H1 (cell line): ENCODE results near the gene SELENOF. TPM values are rescaled to one million over a fixed set of nuclear protein-coding genes. Genes with fewer than 3 reads are reported as not detected.
"Not testable (repeated sequence)": the region's sequence is repeated elsewhere in the genome, so short reads cannot be mapped to it uniquely, and the experiment has no call there.

Source experiments
- CTCF ChIA-PET: fragments of 300-600 bp; sonication (Branson Sonifier 250); formaldehyde crosslinking; loops from one replicate; lab custom pipeline; 2021; ENCODE audit not compliant: partially characterized antibody; lab: Charles Lee
- POLR2A ChIA-PET: fragments of 300-600 bp; sonication (Branson Sonifier 250); formaldehyde crosslinking; loops from one replicate; lab custom pipeline; 2021; ENCODE audit warnings: inconsistent platforms; ENCODE audit not compliant: partially characterized antibody; lab: Charles Lee
- DNase-seq, 2 experiments: peaks; one replicate each; pipeline versions ENCODE4 v3.0.0 to v3.0.0-alpha.2; 2010 to 2022; ENCODE audit warnings: low spot score in 2 of 2, low read depth in 1 of 2, mixed read lengths in 1 of 2
- FAIRE-seq: peaks from 2 replicates; lab custom pipeline; 2011; peaks lifted over from hg19 to GRCh38; lab: Jason Lieb, UNC
- H2AFZ ChIP-seq: 2 replicates; pipeline ENCODE4 v1.8.1; 2012; ENCODE audit warnings: low read length, inconsistent platforms
- H2AK5ac ChIP-seq: 2 replicates; pipeline ENCODE4 v1.6.1; 2013; ENCODE audit warnings: low read depth, low read length
- H2BK120ac ChIP-seq: replicated peaks from 2 replicates; pipeline ENCODE3; 2013; ENCODE audit warnings: low read depth, low read length, inconsistent platforms
- H2BK12ac ChIP-seq: 2 replicates; pipeline ENCODE4 v1.6.1; 2013; ENCODE audit warnings: low read depth, low read length
- H2BK15ac ChIP-seq: 2 replicates; pipeline ENCODE4 v1.6.1; 2013; ENCODE audit warnings: low read length
- H2BK20ac ChIP-seq: 2 replicates; pipeline ENCODE4 v1.6.1; 2013; ENCODE audit warnings: low read length
- H2BK5ac ChIP-seq: 2 replicates; pipeline ENCODE4 v1.6.1; 2013; ENCODE audit warnings: low read depth, low read length
- H3K14ac ChIP-seq: 2 replicates; pipeline ENCODE4 v1.6.1; 2013; ENCODE audit warnings: inconsistent platforms; ENCODE audit not compliant: insufficient read length
- H3K18ac ChIP-seq: 2 replicates; pipeline ENCODE4 v1.6.1; 2013; ENCODE audit warnings: low read length; ENCODE audit errors: extremely low read depth
- H3K23ac ChIP-seq: 2 replicates; pipeline ENCODE4 v1.6.1; 2013; ENCODE audit warnings: inconsistent platforms; ENCODE audit not compliant: insufficient read length
- H3K23me2 ChIP-seq: 2 replicates; pipeline ENCODE4 v1.6.1; 2013; ENCODE audit warnings: low read depth, low read length
- H3K27ac ChIP-seq: 2 replicates; pipeline ENCODE4 v1.6.1; 2011; ENCODE audit warnings: low read depth, low read length, inconsistent platforms
- H3K27me3 ChIP-seq, 4 experiments: replicated peaks in 1 of 4; 1 replicate in 1 of 4; 2 replicates in 3 of 4; pipeline versions ENCODE4 v1.6.1 to v1.8.1; 2011 to 2013; ENCODE audit warnings: low read length in 3 of 4, mild to moderate bottlenecking in 3 of 4, inconsistent platforms in 2 of 4, mixed read lengths in 2 of 4, moderate library complexity in 1 of 4; ENCODE audit not compliant: control insufficient read depth in 3 of 4, insufficient read depth in 3 of 4; ENCODE audit errors: extremely low read depth in 1 of 4
- H3K36me3 ChIP-seq, 4 experiments: 2 replicates each; pipeline versions ENCODE4 v1.6.1 to v1.8.1; 2011 to 2013; ENCODE audit warnings: mild to moderate bottlenecking in 4 of 4, low read length in 3 of 4, moderate library complexity in 2 of 4, control low read depth in 1 of 4, inconsistent platforms in 1 of 4; ENCODE audit not compliant: insufficient read depth in 4 of 4, control insufficient read depth in 2 of 4
- H3K4ac ChIP-seq: replicated peaks from 2 replicates; pipeline ENCODE3; 2013; ENCODE audit warnings: low read length, low read depth, mixed read lengths, inconsistent platforms; ENCODE audit not compliant: insufficient read length
- H3K4me1 ChIP-seq, 4 experiments: replicated peaks in 1 of 4; 1 replicate in 1 of 4; 2 replicates in 3 of 4; pipeline versions ENCODE4 v1.6.1 to v1.8.1; 2011 to 2013; ENCODE audit warnings: low read length in 3 of 4, inconsistent platforms in 2 of 4, mixed read lengths in 1 of 4; ENCODE audit not compliant: insufficient read depth in 4 of 4, control insufficient read depth in 3 of 4
- H3K4me2 ChIP-seq, 2 experiments: 2 replicates each; pipeline versions ENCODE4 v1.6.1 to v1.8.1; 2011 to 2013; ENCODE audit warnings: low read depth in 2 of 2, low read length in 2 of 2, control low read depth in 1 of 2, inconsistent platforms in 1 of 2, mild to moderate bottlenecking in 1 of 2; ENCODE audit not compliant: insufficient read depth in 1 of 2
- H3K4me3 ChIP-seq, 4 experiments: fragments of 200-600, 300-600 bp in 1 of 4; sonication (generic), shearing (Covaris generic), sonication (Bioruptor Twin) in 1 of 4; 2 replicates each; pipeline versions ENCODE4 v1.5.1 to v1.8.1; 2011 to 2016; ENCODE audit warnings: low read length in 4 of 4, low read depth in 3 of 4, control low read depth in 2 of 4, inconsistent platforms in 2 of 4, mild to moderate bottlenecking in 2 of 4, mixed read lengths in 1 of 4, moderate library complexity in 1 of 4; ENCODE audit not compliant: insufficient read depth in 2 of 4; ENCODE audit errors: extremely low read depth in 1 of 4
- H3K56ac ChIP-seq: replicated peaks from 2 replicates; pipeline ENCODE3; 2013; ENCODE audit warnings: low read depth, mild to moderate bottlenecking, mixed read lengths, low read length, inconsistent platforms; ENCODE audit not compliant: insufficient read length
- H3K79me1 ChIP-seq: 2 replicates; pipeline ENCODE4 v1.6.1; 2013; ENCODE audit warnings: low read depth, low read length, control low read depth
- H3K79me2 ChIP-seq, 2 experiments: 2 replicates each; pipeline versions ENCODE4 v1.6.1 to v1.8.1; 2012 to 2013; ENCODE audit warnings: low read length in 2 of 2, mild to moderate bottlenecking in 2 of 2, inconsistent platforms in 1 of 2; ENCODE audit not compliant: insufficient read depth in 2 of 2, control insufficient read depth in 1 of 2
- H3K9ac ChIP-seq, 4 experiments: replicated peaks in 1 of 4; 1 replicate in 1 of 4; 2 replicates in 3 of 4; pipeline versions ENCODE4 v1.6.1 to v1.8.1; 2011 to 2013; ENCODE audit warnings: low read depth in 3 of 4, low read length in 3 of 4, control low read depth in 2 of 4, mild to moderate bottlenecking in 2 of 4, moderate library complexity in 2 of 4, inconsistent platforms in 1 of 4; ENCODE audit errors: extremely low read depth in 1 of 4
- H3K9me3 ChIP-seq, 2 experiments: 2 replicates each; pipeline versions ENCODE4 v1.6.1 to v1.8.1; 2012 to 2013; ENCODE audit warnings: mild to moderate bottlenecking in 2 of 2, moderate library complexity in 2 of 2, control low read depth in 1 of 2, inconsistent platforms in 1 of 2, low read depth in 1 of 2, low read length in 1 of 2, mixed read lengths in 1 of 2; ENCODE audit not compliant: insufficient read depth in 2 of 2
- H4K20me1 ChIP-seq, 2 experiments: replicated peaks in 1 of 2; 2 replicates each; pipeline versions ENCODE3 to v1.8.1; 2011 to 2013; ENCODE audit warnings: inconsistent platforms in 2 of 2, low read length in 2 of 2, mild to moderate bottlenecking in 1 of 2; ENCODE audit not compliant: insufficient read depth in 2 of 2, control insufficient read depth in 1 of 2
- H4K5ac ChIP-seq: 2 replicates; pipeline ENCODE4 v1.6.1; 2013; ENCODE audit warnings: low read length, low read depth, mixed read lengths, inconsistent platforms; ENCODE audit not compliant: insufficient read length
- H4K8ac ChIP-seq: 2 replicates; pipeline ENCODE4 v1.8.0; 2013; ENCODE audit warnings: mild to moderate bottlenecking, moderate library complexity, low read length, inconsistent platforms; ENCODE audit not compliant: insufficient read depth; ENCODE audit errors: extremely low read depth
- H4K91ac ChIP-seq: replicated peaks from 2 replicates; pipeline ENCODE3; 2013; ENCODE audit warnings: low read length, mixed read lengths, inconsistent platforms; ENCODE audit not compliant: insufficient read length
- WGBS, 2 experiments: shearing (Covaris generic) in 1 of 2; methylation state at CpG; one replicate each; pipeline versions ENCODE4 v1.1.6 to v1.1.7; 2013 to 2015; ENCODE audit warnings: low lambda C conversion rate in 2 of 2, mixed read lengths in 2 of 2, inconsistent platforms in 1 of 2, low coverage in 1 of 2, missing lambda C conversion rate in 1 of 2; ENCODE audit not compliant: insufficient replicate concordance in 2 of 2, insufficient coverage in 1 of 2, insufficient read length in 1 of 2; ENCODE audit errors: extremely low coverage in 1 of 2, missing lambda C conversion rate in 1 of 2; 5-methylcytosine and 5-hydroxymethylcytosine counted together
- polyA plus RNA-seq, 7 experiments: library from polyadenylated mRNA; depleted of rRNA in 3 of 7; stranded (reverse) in 5 of 7; unstranded in 2 of 7; fragments of >200 nt in 5 of 7; fragments of 200-250 nt in 2 of 7; gene quantifications; 1 replicate in 5 of 7; 2 replicates in 1 of 7; 4 replicates in 1 of 7; pipeline versions ENCODE4 v1.2.1 to v1.2.3, GENCODE V29; 2011 to 2013; ENCODE audit warnings: missing spikeins in 2 of 7, mixed read lengths in 2 of 7
- total RNA-seq: library from RNA; stranded (reverse); fragmentation: NEBNext Ultra II Directional; extraction: Animal tissue kit (Norgen Biotek cat#: 25700); gene quantifications from 2 replicates; pipeline ENCODE4 v1.2.1, GENCODE V29; 2021

The SELENOF gene
- total and polyA plus RNA-seq, 2 of the 8 experiments (the other 6 are each of a cell fraction or from before 2014, with no cell fraction given): 70.7 to 163 TPM

- FAIRE-seq, H4K20me1 ChIP-seq: not testable (repeated sequence)
- WGBS, 2 experiments: 89% methylated on average over 4 of the region's 4 CpGs; no CpG with 5 or more reads in 1 of the 2 experiments
These were observed 46.6 kb downstream of the SELENOF start for GRCh38 chr1:86867278-86867677.

More at GRCh38 chr1:86867278-86867677, 46.6 kb downstream of the SELENOF start:
- H2AK5ac ChIP-seq, H3K4me3 ChIP-seq, H3K4me1 ChIP-seq, H2BK120ac ChIP-seq, POLR2A ChIA-PET, H3K56ac ChIP-seq, H4K5ac ChIP-seq, DNase-seq, H3K27ac ChIP-seq, H2BK20ac ChIP-seq, H3K9ac ChIP-seq, H3K9me3 ChIP-seq, H4K8ac ChIP-seq, H3K36me3 ChIP-seq, H4K91ac ChIP-seq, H3K27me3 ChIP-seq, H3K18ac ChIP-seq, H3K4me2 ChIP-seq, H3K23me2 ChIP-seq, H3K4ac ChIP-seq, H2BK15ac ChIP-seq, H2AFZ ChIP-seq, H3K79me2 ChIP-seq, H3K14ac ChIP-seq, H2BK12ac ChIP-seq, H3K79me1 ChIP-seq, H2BK5ac ChIP-seq, H3K23ac ChIP-seq: not testable (repeated sequence)
- CTCF ChIA-PET: interaction anchor here (1.3 kb wide), 1 partner anchor 27 kb away, joined by 3 read pairs; no protein-coding TSS in a partner anchor
